ENCODE data around the gene SORCS2. TPM values are rescaled to one million over a fixed set of nuclear protein-coding genes. Genes with fewer than 3 reads are reported as not detected.

Gene SORCS2
- total RNA-seq, 1 donor from 2014 or later: 13.8 TPM

- Mint-ChIP-seq H3K9me3 (ENCODE audit: unreplicated experiment) (no peaks in the 10 kb centered on the region), H3K36me3 (ENCODE audit: low read depth, unreplicated experiment) (no peaks in the 10 kb centered on the region), H3K27me3 (ENCODE audit: low read depth, unreplicated experiment) (peaks cover 44% of the 10 kb centered on the region), H3K4me1 (ENCODE audit: low read depth, unreplicated experiment) (peaks cover 11% of the 10 kb centered on the region), H3K27ac (ENCODE audit: unreplicated experiment) (no peak overlapping the region), H3K4me3 (ENCODE audit: unreplicated experiment) (no peak overlapping the region)
- Histone ChIP-seq H2AFZ (ENCODE audit: low read depth, low read length) (no peak overlapping the region), H3K79me2 (ENCODE audit: insufficient read depth, low read length) (no peaks in the 10 kb centered on the region), H3K27me3 (ENCODE audit: insufficient read depth, low read length) (no peaks in the 10 kb centered on the region), H3K4me1 (ENCODE audit: insufficient read depth, low read length) (no peaks in the 10 kb centered on the region), H3K9me3 (ENCODE audit: insufficient read depth, low read depth, low read length) (no peaks in the 10 kb centered on the region), H3K9ac (ENCODE audit: low read length) (no peak overlapping the region), H3K4me3 (ENCODE audit: insufficient read depth, low read depth, low read length) (no peak overlapping the region), H3K36me3 (ENCODE audit: insufficient read depth, low read length) (no peaks in the 10 kb centered on the region), H3K27ac (ENCODE audit: low read depth, low read length) (no peak overlapping the region), H3K4me2 (ENCODE audit: low read length) (no peak overlapping the region), H4K20me1 (ENCODE audit: insufficient read depth, low read length) (peaks cover 34% of the 10 kb centered on the region)
- no peak for DNase-seq (ENCODE audit: low read depth)
- TF ChIP-seq, protein P1, sequence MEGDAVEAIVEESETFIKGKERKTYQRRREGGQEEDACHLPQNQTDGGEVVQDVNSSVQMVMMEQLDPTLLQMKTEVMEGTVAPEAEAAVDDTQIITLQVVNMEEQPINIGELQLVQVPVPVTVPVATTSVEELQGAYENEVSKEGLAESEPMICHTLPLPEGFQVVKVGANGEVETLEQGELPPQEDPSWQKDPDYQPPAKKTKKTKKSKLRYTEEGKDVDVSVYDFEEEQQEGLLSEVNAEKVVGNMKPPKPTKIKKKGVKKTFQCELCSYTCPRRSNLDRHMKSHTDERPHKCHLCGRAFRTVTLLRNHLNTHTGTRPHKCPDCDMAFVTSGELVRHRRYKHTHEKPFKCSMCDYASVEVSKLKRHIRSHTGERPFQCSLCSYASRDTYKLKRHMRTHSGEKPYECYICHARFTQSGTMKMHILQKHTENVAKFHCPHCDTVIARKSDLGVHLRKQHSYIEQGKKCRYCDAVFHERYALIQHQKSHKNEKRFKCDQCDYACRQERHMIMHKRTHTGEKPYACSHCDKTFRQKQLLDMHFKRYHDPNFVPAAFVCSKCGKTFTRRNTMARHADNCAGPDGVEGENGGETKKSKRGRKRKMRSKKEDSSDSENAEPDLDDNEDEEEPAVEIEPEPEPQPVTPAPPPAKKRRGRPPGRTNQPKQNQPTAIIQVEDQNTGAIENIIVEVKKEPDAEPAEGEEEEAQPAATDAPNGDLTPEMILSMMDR (IDR thresholded peaks at IDR 0.05; ENCODE audit: insufficient read depth, low read depth, low read length): no peak
- TF ChIP-seq EZH2 (IDR thresholded peaks at IDR 0.05; ENCODE audit: insufficient read depth, low read length): no peak
- no peak for FAIRE-seq
These were observed 235.0 kb downstream of the SORCS2 start for GRCh38 chr4:7427361-7427760.

- H4K20me1 ChIP-seq (ENCODE audit: insufficient read depth, low read length): peaks cover 34% of the 10 kb centered on the region
- no peak for TF ChIP-seq EZH2 (IDR thresholded peaks at IDR 0.05; ENCODE audit: insufficient read depth, low read length)
- TF ChIP-seq, protein P1 (IDR thresholded peaks at IDR 0.05; ENCODE audit: insufficient read depth, low read depth, low read length): no peak
- H3K4me1 Mint-ChIP-seq (ENCODE audit: low read depth, unreplicated experiment): peaks cover 11% of the 10 kb centered on the region
- peaks cover 40% of the 10 kb centered on the region for H3K27me3 Mint-ChIP-seq (ENCODE audit: low read depth, unreplicated experiment)
- H3K9me3 ChIP-seq (ENCODE audit: insufficient read depth, low read depth, low read length): no peaks in the 10 kb centered on the region
- H3K79me2 ChIP-seq (ENCODE audit: insufficient read depth, low read length): no peaks in the 10 kb centered on the region
- H2AFZ ChIP-seq (ENCODE audit: low read depth, low read length): no peak overlapping the region
- no peak overlapping the region for H3K9ac ChIP-seq (ENCODE audit: low read length)
- FAIRE-seq (no peak), DNase-seq (ENCODE audit: low read depth) (no peak)
- no peak overlapping the region for H3K4me3 Mint-ChIP-seq (ENCODE audit: unreplicated experiment)
- H3K36me3 ChIP-seq (ENCODE audit: insufficient read depth, low read length): no peaks in the 10 kb centered on the region
- no peaks in the 10 kb centered on the region for H3K27me3 ChIP-seq (ENCODE audit: insufficient read depth, low read length)
- H3K27ac Mint-ChIP-seq (ENCODE audit: unreplicated experiment): no peak overlapping the region
- no peak overlapping the region for H3K27ac ChIP-seq (ENCODE audit: low read depth, low read length)
- H3K4me2 ChIP-seq (ENCODE audit: low read length): no peak overlapping the region
- no peaks in the 10 kb centered on the region for H3K9me3 Mint-ChIP-seq (ENCODE audit: unreplicated experiment)
- no peaks in the 10 kb centered on the region for H3K36me3 Mint-ChIP-seq (ENCODE audit: low read depth, unreplicated experiment)
- no peak overlapping the region for H3K4me3 ChIP-seq (ENCODE audit: insufficient read depth, low read depth, low read length)
- no peaks in the 10 kb centered on the region for H3K4me1 ChIP-seq (ENCODE audit: insufficient read depth, low read length)
These were observed 235.5 kb downstream of the SORCS2 start for GRCh38 chr4:7427831-7428260.

GRCh38 chr4:7428261-7429068, 236.1 kb downstream of the SORCS2 start:
- no peaks in the 10 kb centered on the region for H3K36me3 ChIP-seq (ENCODE audit: insufficient read depth, low read length)
- DNase-seq (ENCODE audit: low read depth) (no peak), FAIRE-seq (no peak)
- no peaks in the 10 kb centered on the region for H3K36me3 Mint-ChIP-seq (ENCODE audit: low read depth, unreplicated experiment)
- H3K27me3 ChIP-seq (ENCODE audit: insufficient read depth, low read length): no peaks in the 10 kb centered on the region
- no peaks in the 10 kb centered on the region for H3K79me2 ChIP-seq (ENCODE audit: insufficient read depth, low read length)
- TF ChIP-seq EZH2 (IDR thresholded peaks at IDR 0.05; ENCODE audit: insufficient read depth, low read length): no peak
- TF ChIP-seq, protein P1 (IDR thresholded peaks at IDR 0.05; ENCODE audit: insufficient read depth, low read depth, low read length): no peak
- no peak overlapping the region for H3K27ac ChIP-seq (ENCODE audit: low read depth, low read length)
- H3K9me3 Mint-ChIP-seq (ENCODE audit: unreplicated experiment): no peaks in the 10 kb centered on the region
- no peak overlapping the region for H3K27ac Mint-ChIP-seq (ENCODE audit: unreplicated experiment)
- H2AFZ ChIP-seq (ENCODE audit: low read depth, low read length): no peak overlapping the region
- no peak overlapping the region for H3K4me2 ChIP-seq (ENCODE audit: low read length)
- H3K4me3 ChIP-seq (ENCODE audit: insufficient read depth, low read depth, low read length): no peak overlapping the region
- H3K9me3 ChIP-seq (ENCODE audit: insufficient read depth, low read depth, low read length): no peaks in the 10 kb centered on the region
- peaks cover 35% of the 10 kb centered on the region for H3K27me3 Mint-ChIP-seq (ENCODE audit: low read depth, unreplicated experiment)
- peaks cover 11% of the 10 kb centered on the region for H3K4me1 Mint-ChIP-seq (ENCODE audit: low read depth, unreplicated experiment)
- no peaks in the 10 kb centered on the region for H3K4me1 ChIP-seq (ENCODE audit: insufficient read depth, low read length)
- H3K9ac ChIP-seq (ENCODE audit: low read length): no peak overlapping the region
- peaks cover 38% of the 10 kb centered on the region for H4K20me1 ChIP-seq (ENCODE audit: insufficient read depth, low read length)
- H3K4me3 Mint-ChIP-seq (ENCODE audit: unreplicated experiment): no peak overlapping the region

Measured in astrocyte (in vitro differentiated cells and primary cell).